A549 (cell line): ENCODE results near the gene RRP15. TPM values are rescaled to one million over a fixed set of nuclear protein-coding genes. Genes with fewer than 3 reads are reported as not detected.

Experiments used
- ATAC-seq, 2 experiments: fragments of 200-7000 bp in 1 of 2; fragments of >200 bp in 1 of 2; cut with Nextera tagmentation in 1 of 2; cut with Tn5 transposase in 1 of 2; 3 replicates each; pipeline versions ENCODE4 v1.8.0 to v1.9.1; 2018 to 2020; ENCODE audit warnings: mild to moderate bottlenecking in 1 of 2, moderate library complexity in 1 of 2
- CTCF ChIA-PET: fragments of 300-600 bp; sonication (Branson Sonifier 250); formaldehyde crosslinking; extraction: SDS; loops from one replicate; lab custom pipeline; 2021; ENCODE audit warnings: antibody characterized with exemption, inconsistent platforms; lab: Yijun Ruan, JAX
- POLR2A ChIA-PET: fragments of 350-600 bp; formaldehyde crosslinking; extraction: SDS; loops from one replicate; lab custom pipeline; 2021; ENCODE audit warnings: antibody characterized with exemption, inconsistent platforms; lab: Yijun Ruan, JAX
- DNase-seq, 2 experiments: peaks; one replicate each; pipeline versions ENCODE4 v3.0.0 to v3.0.0-alpha.2; 2011 to 2016; ENCODE audit warnings: low read depth in 1 of 2, low spot score in 1 of 2
- FAIRE-seq: peaks from 2 replicates; lab custom pipeline; 2011; peaks lifted over from hg19 to GRCh38; lab: Jason Lieb, UNC
- H3K27ac ChIP-seq, 2 experiments: fragments of >200 bp; sonication (Bioruptor Twin); formaldehyde crosslinking; 3 replicates each; pipeline ENCODE4 v1.5.1; 2016 to 2017
- H3K4me1 ChIP-seq: fragments of >200 bp; sonication (Bioruptor Twin); formaldehyde crosslinking; 3 replicates; pipeline ENCODE4 v1.6.1; 2016
- H3K4me2 ChIP-seq: fragments of >200 bp; sonication (Bioruptor Twin); formaldehyde crosslinking; 3 replicates; pipeline ENCODE4 v1.6.1; 2016
- H3K4me3 ChIP-seq: fragments of >200 bp; sonication (Bioruptor Twin); formaldehyde crosslinking; 3 replicates; pipeline ENCODE4 v1.5.1; 2016
- H3K9me3 ChIP-seq: fragments of >200 bp; sonication (Bioruptor Twin); formaldehyde crosslinking; 3 replicates; pipeline ENCODE4 v1.6.1; 2016
- BCL3 ChIP-seq: fragments of >200 bp; sonication (Bioruptor Twin); formaldehyde crosslinking; IDR thresholded peaks from 3 replicates; pipeline ENCODE4 v1.6.1; 2016
- CBX8 ChIP-seq: fragments of 200-600 bp; sonication (generic); IDR thresholded peaks from 2 replicates; pipeline ENCODE4 v1.6.1; 2016
- CHD2 ChIP-seq: fragments of 150-350 bp; IDR thresholded peaks from 2 replicates; pipeline ENCODE4 v1.6.1; 2014; ENCODE audit warnings: low read length; ENCODE audit not compliant: partially characterized antibody
- E2F6 ChIP-seq: IDR thresholded peaks from 2 replicates; pipeline ENCODE4 v1.6.1; 2012; ENCODE audit warnings: low read depth, borderline replicate concordance
- EHMT2 ChIP-seq: fragments of 200-600 bp; sonication (generic); IDR thresholded peaks from 2 replicates; pipeline ENCODE4 v1.6.1; 2016; ENCODE audit warnings: antibody characterized with exemption, low read depth, mild to moderate bottlenecking, moderate library complexity
- ELK1 ChIP-seq: fragments of 150-350 bp; IDR thresholded peaks from 2 replicates; pipeline ENCODE4 v1.6.1; 2014; ENCODE audit warnings: low read depth, mild to moderate bottlenecking, low read length
- EP300 ChIP-seq, 2 experiments: fragments of >200 bp; sonication (Bioruptor Twin); formaldehyde crosslinking; IDR thresholded peaks; 2 replicates in 1 of 2; 3 replicates in 1 of 2; pipeline ENCODE4 v1.6.1; 2016 to 2017
- FOSL2 ChIP-seq, 2 experiments: fragments of 450-650 bp in 1 of 2; fragments of >200 bp in 1 of 2; sonication (Bioruptor Twin) in 1 of 2; formaldehyde crosslinking; IDR thresholded peaks; 2 replicates each; pipeline versions ENCODE4 v1.5.0 to v1.6.1; 2016 to 2020; ENCODE audit warnings: mild to moderate bottlenecking in 1 of 2, moderate library complexity in 1 of 2
- FOXS1 ChIP-seq: fragments of 250-450 bp; sonication (Bioruptor Pico); IDR thresholded peaks from 2 replicates; pipeline ENCODE4 v1.5.0; 2020; ENCODE audit warnings: mild to moderate bottlenecking, moderate library complexity
- GATA3 ChIP-seq: IDR thresholded peaks from 2 replicates; pipeline ENCODE4 v1.6.1; 2012; ENCODE audit warnings: borderline replicate concordance
- HEYL ChIP-seq: fragments of 250-450 bp; sonication (Bioruptor Pico); IDR thresholded peaks from 2 replicates; pipeline ENCODE4 v1.8.0; 2021; ENCODE audit warnings: mild to moderate bottlenecking, moderate library complexity
- JUN ChIP-seq, 2 experiments: fragments of >200 bp; sonication (Bioruptor Twin); formaldehyde crosslinking; IDR thresholded peaks; 2 replicates in 1 of 2; 3 replicates in 1 of 2; pipeline ENCODE4 v1.6.1; 2016 to 2017
- JUNB ChIP-seq: fragments of >200 bp; sonication (Bioruptor Twin); formaldehyde crosslinking; IDR thresholded peaks from 2 replicates; pipeline ENCODE4 v1.6.1; 2016
- MAFK ChIP-seq: fragments of 450-650 bp; IDR thresholded peaks from 2 replicates; pipeline ENCODE4 v1.6.1; 2014; ENCODE audit not compliant: partially characterized antibody
- MAX ChIP-seq: IDR thresholded peaks from 2 replicates; pipeline ENCODE4 v1.6.1; 2012
- MYC ChIP-seq: IDR thresholded peaks from 2 replicates; pipeline ENCODE4 v1.6.1; 2012; ENCODE audit warnings: mild to moderate bottlenecking, inconsistent platforms, low read length, improper control_type of control experiment, borderline replicate concordance
- NFE2L2 ChIP-seq: fragments of 150-350 bp; conservative IDR thresholded peaks from 2 replicates; pipeline ENCODE4 v1.6.1; 2014; ENCODE audit warnings: low read length
- NPAS2 ChIP-seq: fragments of 250-450 bp; sonication (Bioruptor Pico); IDR thresholded peaks from 2 replicates; pipeline ENCODE4 v1.8.0; 2022; ENCODE audit warnings: mild to moderate bottlenecking, moderate library complexity, borderline replicate concordance
- NR3C1 ChIP-seq: fragments of >200 bp; sonication (Bioruptor Twin); formaldehyde crosslinking; IDR thresholded peaks from 3 replicates; pipeline ENCODE4 v1.6.1; 2017
- PBX3 ChIP-seq: IDR thresholded peaks from 2 replicates; pipeline ENCODE4 v1.6.1; 2012
- PHF8 ChIP-seq: fragments of 200-600 bp; sonication (generic); IDR thresholded peaks from 2 replicates; pipeline ENCODE4 v1.6.1; 2016; ENCODE audit warnings: low read depth, mild to moderate bottlenecking, antibody characterized with exemption, moderate library complexity, borderline replicate concordance
- REST ChIP-seq: fragments of 200-600 bp; sonication (generic); IDR thresholded peaks from 2 replicates; pipeline ENCODE4 v1.6.1; 2016; ENCODE audit warnings: antibody characterized with exemption, mild to moderate bottlenecking, moderate library complexity
- RFX5 ChIP-seq: fragments of 450-650 bp; IDR thresholded peaks from 2 replicates; pipeline ENCODE4 v1.7.1; 2014; ENCODE audit warnings: antibody characterized with exemption, mild to moderate bottlenecking, moderate library complexity
- RNF2 ChIP-seq: fragments of 200-600 bp; sonication (generic); IDR thresholded peaks from 2 replicates; pipeline ENCODE4 v1.6.1; 2016; ENCODE audit warnings: low read depth, mild to moderate bottlenecking, antibody characterized with exemption, moderate library complexity, borderline replicate concordance
- ZC3H11A ChIP-seq: fragments of 450-650 bp; IDR thresholded peaks from 2 replicates; pipeline ENCODE4 v1.6.1; 2014; ENCODE audit warnings: antibody characterized with exemption, mild to moderate bottlenecking
- WGBS: methylation state at CpG from one replicate; pipeline ENCODE4 v1.1.6; 2017; ENCODE audit errors: missing lambda C conversion rate; 5-methylcytosine and 5-hydroxymethylcytosine counted together
- polyA plus RNA-seq, 4 experiments: library from polyadenylated mRNA; depleted of rRNA in 3 of 4; stranded (reverse); fragments of >200 nt; fragmentation: RNase III in 1 of 4; extraction: RNeasy Plus Mini Kit Qiagen cat#74134 plus additional on column Dnase treatment in 1 of 4; gene quantifications; 2 replicates in 3 of 4; 3 replicates in 1 of 4; pipeline ENCODE4 v1.2.3, GENCODE V29; 2011 to 2017

Gene RRP15
- polyA plus RNA-seq, 2 of the 4 experiments (the other 2 are of a cell fraction), result 15.6 to 19.5 TPM

- TF ChIP-seq MAX, result peak; percentile 88
- peak; percentile 95 for TF ChIP-seq JUNB
- TF ChIP-seq NFE2L2, result no peak
- TF ChIP-seq HEYL, result no peak
- TF ChIP-seq FOSL2 (IDR thresholded peaks at IDR 0.05), result peak; percentile 81
- peak; percentile 74 for TF ChIP-seq FOSL2 (CRISPR knock-in tag; IDR thresholded peaks at IDR 0.05)
- peak; percentile 43; the same call in 1 of the 2 replicates for TF ChIP-seq E2F6
- TF ChIP-seq BCL3, result peak; percentile 97
- no peak for TF ChIP-seq RFX5
- TF ChIP-seq PHF8, result no peak
- no peak for TF ChIP-seq ZC3H11A
- peak; percentile 94 to 98; a peak in 4 of 5 replicates for TF ChIP-seq EP300 (IDR thresholded peaks at IDR 0.05)
- TF ChIP-seq CBX8, result no peak
- TF ChIP-seq MAFK, result no peak
- TF ChIP-seq NPAS2 (CRISPR knock-in tag), result no peak
- no peak for TF ChIP-seq FOXS1
- peak; percentile 26 for TF ChIP-seq CHD2
- no peak for TF ChIP-seq ELK1
- TF ChIP-seq PBX3, result peak; percentile 85
- no peak for TF ChIP-seq RNF2
- TF ChIP-seq, all 56 proteins: peak for 18
Measured at GRCh38 chr1:218380125-218380977, 95.3 kb downstream of the RRP15 start (continued).

GRCh38 chr1:218382261-218382660, 97.2 kb downstream of the RRP15 start:
- H3K4me1 ChIP-seq, result peaks cover 95% of the 10 kb centered on the region
- POLR2A ChIA-PET, result interaction anchor here (0.5 to 1.2 kb wide), 3 partner anchors 13 to 37 kb away, joined by 3 to 4 read pairs (median 3); partner anchors contain the start of gene TGFB2
- no peak for FAIRE-seq

More at GRCh38 chr1:218382261-218382660, 97.2 kb downstream of the RRP15 start:
- DNase-seq, result no peak
- ATAC-seq, result no peak
- Histone ChIP-seq H3K4me3 (no peak overlapping the region), H3K4me2 (peak overlapping the region; percentile 85; the same call in 2 of the 3 replicates), H3K27ac (peak overlapping the region; percentile 92 to 94), H3K9me3 (no peaks in the 10 kb centered on the region)
- TF ChIP-seq CBX8 (no peak), EHMT2 (no peak), REST (no peak), NR3C1 (no peak), ZC3H11A (no peak), JUN (IDR thresholded peaks at IDR 0.05) (no peak), GATA3 (no peak), MYC (no peak)
- WGBS, result 90% methylated on average over 4 of the region's 4 CpGs
- CTCF ChIA-PET, result no interaction called here
